OCI-M2 (cell line): ENCODE results near the gene TTBK2.

Source experiments
- DNase-seq: peaks from one replicate; lab custom pipeline; 2025; ENCODE audit not compliant: unreplicated experiment; lab: John Stamatoyannopoulos, UW

TTBK2 gene

DNA sequence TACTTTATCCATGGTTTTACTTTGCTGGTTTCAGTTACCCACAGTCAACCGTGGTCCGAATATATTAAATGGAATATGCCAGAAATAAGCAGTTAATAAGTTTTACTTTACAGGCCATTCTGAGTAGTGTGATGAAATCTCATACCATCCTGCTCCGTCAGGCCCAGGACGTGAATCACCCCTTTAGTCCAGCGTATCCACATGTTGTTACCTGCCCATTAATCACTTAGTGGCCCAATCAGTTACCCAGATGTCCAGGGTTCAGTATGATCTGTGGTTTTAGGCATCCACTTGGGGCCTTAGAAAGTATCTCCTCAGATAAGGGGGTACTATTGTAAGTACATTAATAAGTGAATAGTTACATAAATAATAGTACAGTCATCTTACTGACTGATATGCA lies 88.0 kb downstream of the TTBK2 start:
- DNase-seq: no peak

DNA sequence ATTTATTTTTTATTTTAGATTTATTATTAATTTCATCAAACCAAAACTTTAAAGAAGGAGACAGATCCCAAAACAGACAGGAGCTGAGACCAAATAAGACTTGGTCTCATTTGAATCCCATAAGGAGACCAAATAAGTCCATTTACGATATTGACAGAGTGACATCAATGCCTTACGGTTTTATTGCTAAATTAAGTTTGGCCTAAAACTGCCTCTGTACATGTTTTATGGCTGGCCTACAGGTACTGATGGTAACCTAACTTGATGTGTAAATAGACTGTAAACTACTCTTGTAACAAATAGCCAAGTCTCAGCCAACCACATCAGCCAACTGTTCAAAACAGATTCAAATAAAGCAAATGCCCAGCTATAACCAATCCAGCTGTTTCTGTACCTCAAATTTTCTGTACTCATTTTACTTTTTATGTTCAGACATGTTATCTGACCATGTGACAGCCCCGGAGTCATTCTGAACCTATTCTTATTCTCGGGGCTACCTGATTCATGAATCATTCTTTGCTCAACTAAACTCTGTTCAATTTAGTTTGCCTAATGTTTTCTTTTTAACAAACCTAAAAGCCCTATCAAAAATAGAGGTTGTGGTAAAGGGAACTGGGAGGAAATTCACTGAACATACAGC lies 94.2 kb downstream of the TTBK2 start:
- no peak for DNase-seq

DNA sequence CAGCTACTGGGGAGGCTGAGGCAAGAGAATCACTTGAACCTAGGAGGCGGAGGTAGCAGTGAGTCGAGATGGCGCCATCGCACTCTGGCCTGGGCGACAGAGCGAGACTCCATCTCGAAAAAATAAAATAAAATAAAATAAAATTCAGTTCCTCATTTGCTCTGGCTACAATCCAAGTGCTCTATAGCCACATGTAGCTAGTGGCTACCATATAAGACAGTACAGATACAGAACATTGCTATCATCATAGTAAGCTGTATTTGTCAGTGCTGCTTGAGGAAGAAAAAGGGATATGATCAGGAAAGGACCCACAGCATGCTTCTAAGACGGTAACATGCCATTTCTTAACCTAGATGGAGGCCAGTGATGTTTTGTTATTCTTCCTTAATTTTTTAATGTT lies 95.0 kb downstream of the TTBK2 start:
- DNase-seq: no peak

DNA sequence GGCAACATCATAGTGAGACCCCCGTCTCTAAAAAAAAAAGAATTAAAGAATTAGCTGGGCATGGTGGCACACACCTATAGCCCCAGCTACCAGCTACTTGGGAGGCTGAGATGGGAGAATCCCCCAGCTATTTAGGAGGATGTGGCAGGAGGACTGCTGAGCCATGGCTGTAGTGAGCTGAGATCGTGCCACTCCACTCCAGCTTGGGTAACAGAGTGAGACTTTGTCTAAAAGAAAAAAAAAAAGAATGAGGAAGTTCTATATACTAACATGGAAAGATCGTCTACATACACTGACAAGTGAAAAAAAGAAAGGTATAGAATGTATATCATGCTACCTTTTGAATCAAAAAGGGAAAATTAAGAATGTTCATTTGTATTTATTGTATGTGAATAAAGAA lies 99.8 kb downstream of the TTBK2 start:
- no peak for DNase-seq

DNA sequence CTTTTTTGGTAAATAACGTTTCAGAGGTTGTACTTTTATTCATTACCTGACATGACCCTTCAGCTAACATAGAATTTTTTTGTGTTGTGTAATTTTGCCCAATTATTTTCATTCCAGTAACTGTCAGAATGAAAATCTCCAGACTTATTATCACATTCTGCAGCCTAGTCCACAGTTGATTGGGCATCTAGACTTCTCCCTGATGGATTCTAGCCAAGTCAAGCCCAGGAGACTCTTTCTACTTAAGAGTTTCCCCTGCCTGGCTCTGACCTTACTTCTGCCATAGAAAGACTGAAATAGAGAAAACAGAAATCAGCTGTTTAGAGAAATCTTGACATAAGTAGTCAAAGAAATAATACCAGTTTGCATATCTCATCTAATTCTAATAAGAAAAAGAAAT lies 100.8 kb downstream of the TTBK2 start:
- DNase-seq: no peak

DNA sequence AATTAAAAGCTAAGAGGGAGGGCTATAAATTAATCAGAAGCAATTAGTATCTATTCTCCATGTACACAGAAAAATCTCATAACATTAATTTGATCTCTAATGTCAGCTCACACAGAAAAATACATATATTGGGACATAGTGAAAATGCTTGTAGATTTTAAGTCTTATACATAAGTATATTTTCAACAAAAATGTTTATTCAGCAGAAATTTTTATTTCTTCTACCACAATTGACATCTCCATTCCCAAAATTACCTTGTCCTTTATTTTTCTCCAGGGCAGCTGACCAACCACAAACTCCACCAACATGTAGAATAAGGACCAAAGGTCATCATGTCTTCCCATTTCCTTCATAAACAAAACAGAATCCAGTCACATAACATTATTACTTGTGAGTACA lies 109.1 kb downstream of the TTBK2 start:
- no peak for DNase-seq

DNA sequence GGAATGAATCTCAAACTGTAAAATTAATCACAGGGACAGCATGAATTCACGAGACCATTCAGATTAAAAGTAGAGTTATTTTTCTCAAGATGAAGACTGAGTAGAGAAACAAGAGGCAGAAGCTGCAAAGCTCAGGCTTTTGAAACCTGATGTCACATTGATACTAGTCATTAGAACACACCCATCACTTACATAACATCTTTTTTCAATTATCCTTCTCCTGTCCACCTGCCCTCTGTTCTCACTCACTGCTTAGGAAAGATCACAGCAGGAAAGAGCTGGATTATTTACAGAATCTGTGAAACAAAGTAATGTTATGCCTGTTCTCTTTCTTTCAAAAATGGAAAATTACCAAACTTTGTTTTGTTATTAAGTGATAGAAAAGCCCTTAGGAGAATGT lies 111.7 kb downstream of the TTBK2 start:
- DNase-seq: no peak

DNA sequence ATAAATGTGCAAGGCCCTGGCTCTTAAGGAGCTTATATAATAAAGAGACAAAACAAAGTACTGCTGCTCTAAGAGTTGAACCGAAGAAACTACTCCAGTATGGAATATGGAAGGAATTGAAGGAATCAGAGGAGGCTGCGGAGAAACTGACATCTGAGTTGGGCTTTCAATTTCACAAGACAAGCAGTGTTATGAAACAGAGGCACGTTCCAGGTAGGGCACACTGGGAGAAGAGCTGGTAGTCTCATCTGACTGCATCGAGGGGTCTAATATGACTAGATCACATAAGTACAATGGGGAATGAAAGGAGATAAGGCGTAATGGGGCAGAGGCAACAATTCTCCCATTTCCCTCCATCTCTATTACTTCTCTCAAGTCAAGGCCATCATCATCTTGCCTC lies 115.3 kb downstream of the TTBK2 start:
- DNase-seq: no peak

DNA sequence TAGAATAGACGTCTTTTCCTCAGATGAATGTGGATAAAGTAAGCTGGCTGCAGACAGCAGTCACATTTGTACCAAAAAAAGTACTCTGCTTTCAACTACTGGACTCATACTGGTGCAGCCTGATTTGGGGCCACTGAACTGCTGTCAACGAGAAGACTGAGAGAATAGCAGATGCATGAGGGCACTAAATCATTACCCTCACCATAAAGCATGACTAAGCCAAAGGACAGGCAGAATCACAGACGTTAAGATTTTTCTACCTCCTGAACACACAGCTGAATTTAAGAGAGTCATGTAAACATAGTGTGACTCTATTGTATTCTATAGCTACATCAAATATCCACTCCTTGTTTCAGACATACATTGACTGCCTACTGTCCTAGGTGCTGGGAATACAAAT lies 115.8 kb downstream of the TTBK2 start:
- no peak for DNase-seq

DNA sequence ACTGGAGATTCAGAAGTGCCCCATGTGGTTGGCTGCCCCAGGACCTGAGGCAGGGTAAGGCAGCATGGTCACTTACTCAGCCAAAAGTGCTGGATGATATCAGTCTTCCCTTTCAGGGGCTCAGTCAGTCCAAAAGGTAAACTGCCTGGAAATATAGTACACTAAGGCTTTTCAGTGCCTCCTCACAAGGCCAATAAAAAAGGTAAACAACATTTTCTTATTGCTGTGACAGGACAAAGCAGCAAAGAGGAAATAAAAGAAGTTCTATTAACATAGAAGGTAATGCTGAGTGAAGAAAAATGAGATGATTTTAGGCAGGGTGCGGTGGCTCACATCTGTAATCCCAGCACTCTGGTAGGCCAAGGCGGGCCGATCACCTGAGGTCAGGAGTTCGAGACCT lies 117.1 kb downstream of the TTBK2 start:
- DNase-seq: no peak

DNA sequence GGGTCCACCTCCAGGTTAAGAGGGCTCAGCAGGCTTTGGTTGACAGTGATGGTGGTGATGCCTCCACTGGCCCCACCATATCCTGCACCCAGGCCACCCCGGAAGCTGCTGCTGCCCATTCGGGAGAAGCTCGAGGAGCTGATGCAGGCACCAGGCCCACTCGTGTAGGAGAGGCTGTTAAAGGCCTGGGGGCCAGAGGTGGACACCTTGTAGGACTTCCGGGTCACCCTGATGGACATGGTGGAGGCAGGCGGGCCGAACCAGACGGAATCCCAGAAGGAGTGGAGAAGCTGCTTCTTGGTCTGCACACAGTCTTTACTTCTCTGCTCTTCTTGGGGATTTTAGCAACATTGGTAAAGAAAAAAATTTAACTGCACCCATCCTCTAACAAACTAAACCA lies 118.4 kb downstream of the TTBK2 start:
- no peak for DNase-seq

DNA sequence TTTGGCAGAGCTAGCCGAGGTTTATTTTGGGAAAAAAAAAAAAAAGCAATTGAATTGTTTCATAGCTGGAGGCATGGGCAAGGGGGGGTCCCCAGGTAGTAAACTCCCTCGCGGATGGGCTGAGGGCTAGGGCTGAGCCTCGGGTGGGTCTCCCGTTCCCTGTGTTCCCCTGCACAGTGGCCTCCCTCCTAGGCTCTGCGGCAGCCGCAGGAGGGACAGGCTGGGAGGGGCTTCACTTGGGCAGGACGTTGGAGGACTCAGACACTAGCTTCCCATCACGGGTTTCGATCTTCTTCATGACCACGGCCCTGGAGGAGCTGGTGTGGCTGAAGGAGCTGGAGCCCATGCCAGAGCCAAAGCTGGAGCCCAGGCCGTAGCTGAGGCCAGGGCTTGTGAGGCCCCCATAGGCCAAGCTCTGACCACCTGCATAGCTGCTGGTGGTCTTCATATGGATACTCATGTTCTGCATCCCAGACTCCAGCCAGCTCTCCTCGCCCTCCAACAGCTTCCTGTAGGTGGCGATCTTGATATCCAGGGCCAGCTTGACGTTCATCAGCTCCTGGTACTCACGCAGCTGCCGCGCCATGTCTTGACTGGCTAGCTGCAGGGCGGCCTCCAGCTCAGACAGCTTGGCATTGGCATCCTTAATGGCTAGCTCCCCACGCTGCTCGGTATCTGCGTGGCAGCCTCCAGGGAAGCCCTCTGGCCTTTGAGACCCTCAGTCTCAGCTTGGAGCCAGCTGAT lies 119.7 kb downstream of the TTBK2 start:
- DNase-seq: no peak

DNA sequence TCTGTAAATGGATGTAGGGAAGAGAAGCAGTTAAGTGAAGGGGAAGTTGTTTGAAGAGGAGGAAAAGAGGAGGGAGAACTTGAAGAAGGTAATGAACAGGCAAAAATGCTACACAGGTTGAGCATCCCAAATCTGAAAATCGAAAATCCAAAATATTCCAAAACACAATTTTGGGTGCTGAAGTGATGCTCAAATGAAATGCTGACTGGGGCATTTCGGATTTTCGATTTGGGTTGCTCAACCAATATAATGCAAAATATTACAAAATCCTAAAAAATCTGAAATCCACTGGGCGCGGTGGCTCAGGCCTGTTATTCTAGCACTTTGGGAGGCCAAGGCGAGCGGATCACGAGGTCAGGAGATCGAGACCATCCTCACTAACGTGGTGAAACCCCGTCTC lies 121.8 kb downstream of the TTBK2 start:
- DNase-seq: no peak

DNA sequence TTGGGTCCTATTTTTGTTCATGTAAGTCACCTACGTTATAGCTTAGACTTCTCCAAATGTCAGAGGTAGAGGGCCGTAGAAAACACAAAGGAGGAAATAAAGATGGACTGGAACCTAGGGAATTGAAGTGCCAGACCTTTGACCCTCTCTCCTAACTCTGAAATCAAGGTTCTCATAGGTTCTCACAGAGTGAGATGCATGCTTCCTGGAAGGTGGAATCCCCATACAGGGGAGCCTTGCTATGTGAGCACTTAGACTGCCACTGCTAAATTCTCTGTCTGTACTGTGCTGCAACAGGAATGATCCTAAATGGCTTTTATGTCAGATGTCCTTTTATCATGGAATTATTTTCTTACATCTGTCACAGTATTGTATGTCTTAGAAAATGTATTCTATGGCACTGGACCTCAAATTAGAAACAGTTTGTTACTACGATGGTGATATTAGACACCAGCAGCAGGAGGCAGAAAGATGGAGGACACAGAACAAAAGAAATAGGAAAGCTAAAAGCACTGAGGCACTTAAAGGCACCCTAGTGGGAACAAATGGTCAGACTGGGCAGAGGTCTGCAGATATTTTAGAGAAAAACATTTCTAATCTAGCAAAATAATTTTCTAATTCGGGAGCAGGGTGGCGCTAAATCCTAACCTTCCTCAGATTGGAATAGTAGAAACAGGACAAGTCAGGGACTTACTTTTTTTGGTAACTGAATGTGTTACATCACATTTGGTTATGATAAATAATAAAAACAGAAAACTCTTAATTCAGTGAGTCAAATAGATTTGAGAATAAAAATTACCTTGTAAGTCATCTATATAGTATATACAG lies 123.4 kb downstream of the TTBK2 start:
- DNase-seq: no peak

DNA sequence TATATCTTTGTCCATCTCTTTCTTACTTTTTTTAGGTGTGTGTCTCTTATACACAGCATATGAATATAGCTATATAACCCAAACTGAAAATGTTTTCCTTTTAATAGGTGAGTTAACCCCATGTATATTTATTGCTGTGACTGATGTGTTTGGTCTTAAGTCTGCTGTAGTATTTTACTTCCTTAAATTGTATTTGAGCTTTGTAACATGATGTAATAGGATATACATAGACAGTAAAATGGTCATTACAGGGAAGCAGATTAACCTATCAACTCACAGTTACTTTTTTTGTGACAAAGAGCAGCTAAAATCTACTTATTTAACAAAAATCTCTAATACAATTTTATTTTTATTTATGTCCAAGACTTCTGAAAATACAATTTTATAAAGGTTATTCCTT lies 131.9 kb downstream of the TTBK2 start:
- DNase-seq: no peak

DNA sequence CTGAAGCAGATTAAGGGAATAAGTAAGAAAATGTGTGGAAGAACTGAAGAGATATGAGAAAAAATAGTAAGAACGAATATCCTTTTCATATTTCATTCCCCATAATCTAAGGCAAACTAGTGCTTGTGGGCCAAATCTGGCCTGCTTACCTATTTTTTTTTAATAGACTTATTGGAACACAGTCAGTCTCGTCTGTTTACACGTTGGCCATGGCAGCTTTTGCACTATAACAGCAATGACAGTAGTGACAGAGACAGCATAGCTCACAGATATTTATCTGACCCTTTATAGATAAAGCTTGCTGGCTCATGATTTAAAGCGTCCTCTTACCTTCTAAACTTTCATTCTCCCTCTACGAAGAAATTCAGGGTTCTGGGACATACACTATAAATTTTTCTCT lies 133.6 kb downstream of the TTBK2 start:
- DNase-seq: no peak

DNA sequence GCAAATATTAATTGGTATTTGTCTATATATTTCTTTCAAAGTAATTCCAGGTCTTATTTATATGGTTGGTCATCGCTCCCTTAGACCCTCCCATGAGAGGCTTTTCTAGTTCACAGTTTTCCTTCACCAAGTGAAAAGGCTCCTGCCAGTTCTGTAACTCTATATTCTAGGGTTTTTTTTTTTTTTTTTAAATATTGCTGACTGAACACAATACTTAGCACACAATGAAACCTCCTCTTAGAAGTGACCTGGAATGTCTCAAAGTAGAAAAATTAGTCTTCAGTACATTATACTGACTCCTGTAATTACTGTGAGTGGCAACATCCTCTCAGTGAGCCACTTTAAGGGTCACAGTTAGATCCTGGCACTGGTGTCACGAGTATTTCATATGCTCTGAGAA lies 135.0 kb downstream of the TTBK2 start:
- DNase-seq: no peak

DNA sequence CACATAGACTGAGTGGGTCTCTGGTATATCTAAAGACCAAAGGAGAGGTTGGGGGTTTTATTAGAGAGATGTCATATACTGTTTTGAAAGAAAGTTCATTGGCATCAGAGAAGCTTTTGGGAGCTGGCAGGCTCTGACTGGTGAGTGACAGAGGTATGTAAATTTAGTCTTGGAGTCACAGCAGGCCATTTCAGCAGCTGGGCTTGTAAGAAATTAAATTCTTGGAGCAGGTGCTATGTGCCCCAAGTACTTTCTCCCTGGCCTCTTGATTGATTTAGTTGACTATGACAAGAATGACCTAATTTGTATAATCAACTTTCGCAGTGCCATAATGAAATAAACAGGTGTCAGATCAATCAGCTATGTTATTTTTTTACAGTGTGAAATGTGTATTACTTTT lies 135.9 kb downstream of the TTBK2 start:
- DNase-seq: no peak

DNA sequence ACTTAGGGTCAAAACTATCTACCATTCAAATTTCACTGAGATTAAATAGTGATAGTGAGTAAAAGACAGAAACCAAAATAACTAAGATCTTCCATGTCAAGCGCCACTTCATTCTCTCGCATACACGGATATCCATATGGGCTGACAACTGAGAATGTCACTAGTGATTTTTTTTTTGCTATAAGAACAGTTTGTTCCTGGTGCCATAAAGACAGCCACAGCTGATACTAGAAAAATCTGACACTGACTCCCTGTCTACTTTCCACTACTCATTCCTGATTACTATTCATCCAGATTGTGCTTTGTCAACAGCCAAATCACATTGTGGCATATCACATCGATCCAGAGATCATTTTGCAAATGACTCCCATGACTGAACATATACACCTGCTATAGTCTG lies 137.9 kb downstream of the TTBK2 start:
- DNase-seq: no peak

DNA sequence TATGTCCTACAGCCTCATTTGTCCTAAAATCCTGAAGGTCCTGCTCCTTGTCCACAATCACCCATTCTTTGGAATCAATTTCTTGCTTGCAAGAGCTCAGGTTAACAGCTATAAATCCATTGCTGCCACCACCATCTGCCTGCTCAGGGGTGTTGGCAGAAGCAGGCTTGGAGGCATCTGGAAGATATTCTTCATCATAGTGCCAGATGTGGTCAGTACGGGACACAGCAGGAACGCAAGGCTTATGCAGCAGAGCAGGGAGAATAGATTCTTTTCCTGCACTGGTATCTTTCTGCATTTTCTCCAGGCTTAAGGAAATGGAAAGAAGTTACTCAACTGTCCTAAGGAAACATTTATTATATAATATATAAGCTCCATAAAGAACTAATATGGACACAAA lies 145.2 kb downstream of the TTBK2 start:
- no peak for DNase-seq

DNA sequence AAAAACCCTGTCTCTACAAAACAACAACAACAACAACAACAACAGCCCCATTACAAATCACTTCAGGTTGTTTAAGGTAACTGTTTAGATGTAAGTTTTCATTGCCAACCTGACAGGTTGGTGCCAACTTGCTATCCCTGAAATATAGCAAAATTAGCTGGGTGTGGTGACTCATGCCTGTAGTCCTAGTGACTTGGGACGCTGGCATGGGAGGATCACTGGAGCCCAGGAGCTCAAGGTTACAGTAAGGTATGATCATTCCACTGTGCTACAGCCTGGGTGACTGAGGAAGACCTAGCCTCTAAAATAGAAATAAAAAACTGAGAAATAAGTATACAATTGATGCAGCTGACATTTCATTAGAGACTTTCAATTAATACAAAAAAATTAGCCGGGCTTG lies 147.7 kb downstream of the TTBK2 start:
- DNase-seq: no peak

DNA sequence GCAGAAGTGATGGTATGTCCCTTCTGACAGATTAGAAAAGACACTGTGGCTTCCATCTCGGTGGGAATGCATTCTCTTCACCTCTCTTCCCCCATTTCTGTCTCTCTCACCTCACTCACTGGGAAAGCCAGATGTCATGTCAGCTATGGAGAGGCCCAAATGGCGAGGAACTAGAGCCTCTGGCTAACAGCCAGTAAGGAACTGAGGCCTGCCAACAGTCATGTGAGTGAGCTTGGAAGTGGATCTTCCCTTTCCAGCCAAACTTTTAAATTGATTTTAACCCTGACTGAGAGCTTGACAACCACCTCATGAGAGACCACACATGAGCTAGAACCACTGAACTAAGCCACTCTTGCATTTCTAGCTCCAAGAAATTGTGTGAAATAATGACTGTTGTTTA lies 148.4 kb downstream of the TTBK2 start:
- DNase-seq: no peak
